ENCODE data around the gene COBL.
A peak's percentile ranks its signal among the peaks of the same experiment; 100 is the strongest.

COBL gene

DNA sequence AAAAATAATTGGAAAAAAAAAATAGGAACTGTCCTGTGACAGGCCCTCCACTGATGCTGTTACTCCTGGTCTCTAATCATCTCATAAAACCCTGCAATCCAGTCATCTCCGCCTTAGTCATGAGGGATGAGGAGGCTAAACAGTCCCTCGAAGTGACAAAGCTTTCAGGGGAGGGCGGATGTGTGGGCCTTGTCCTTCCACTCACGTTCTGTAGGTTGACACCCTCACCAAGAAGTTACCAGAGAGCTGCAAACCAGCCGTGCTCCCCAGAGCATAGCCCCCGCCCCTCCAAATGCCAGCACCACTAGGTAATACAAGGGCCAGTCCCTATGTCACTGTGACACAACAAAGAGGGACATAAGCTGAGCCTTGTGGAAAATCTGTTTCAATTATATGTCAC is 11.9 kb downstream of the COBL start:
- DNase-seq = no peak

GRCh38 chr7:51303142-51303525 is 13.5 kb downstream of the COBL start:
- DNase-seq = no peak

- DNase-seq = no peak
Measured at GRCh38 chr7:51301806-51302205, 14.8 kb downstream of the COBL start.

DNA sequence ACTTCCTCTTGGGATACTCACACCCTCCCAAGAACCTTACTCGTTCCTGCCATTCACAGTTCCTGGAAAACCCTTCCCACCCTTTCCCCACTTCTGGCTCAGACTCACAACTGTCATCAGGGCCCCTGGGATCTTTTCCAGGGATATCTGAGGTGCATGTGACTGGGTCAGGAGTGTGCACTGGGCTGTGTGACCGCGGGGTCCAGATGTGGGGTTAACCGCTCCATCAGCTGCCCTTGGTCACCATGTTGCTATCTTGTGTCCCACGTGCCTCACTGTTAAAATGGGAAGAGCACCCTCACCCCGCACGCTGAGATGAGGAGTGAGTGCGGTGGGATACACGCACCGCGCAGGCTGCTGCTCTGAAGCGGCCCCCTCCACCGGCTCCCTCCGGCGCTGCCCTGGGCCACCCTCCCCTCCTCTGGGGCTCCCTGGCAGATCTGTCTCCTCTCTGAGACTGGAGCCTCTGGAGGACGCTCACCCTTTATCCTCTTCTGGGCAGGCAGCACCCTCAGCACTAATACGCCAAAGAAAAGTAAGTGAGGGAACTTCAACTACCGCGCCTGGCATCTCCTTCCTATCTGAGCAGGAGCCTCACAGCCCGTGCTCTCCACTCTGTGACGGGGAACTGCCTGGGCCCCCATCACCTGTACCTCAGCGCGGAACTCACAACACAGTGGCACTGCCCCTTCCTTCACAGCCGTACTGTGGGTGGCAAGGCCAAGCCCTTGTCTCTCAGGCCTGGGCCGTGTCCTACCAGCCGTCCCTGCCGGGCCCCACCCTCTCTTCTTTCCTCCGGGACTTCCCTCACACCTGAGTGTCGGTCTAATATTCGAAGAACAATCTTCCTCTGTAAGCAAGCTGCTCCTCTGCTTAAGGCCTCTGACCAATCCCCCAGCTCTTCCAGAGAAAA is 15.6 kb downstream of the COBL start:
- DNase-seq = no peak

- DNase-seq = no peak
Measured at GRCh38 chr7:51299391-51300133, 17.0 kb downstream of the COBL start.

- no peak for DNase-seq
Measured at GRCh38 chr7:51298912-51299311, 17.7 kb downstream of the COBL start.

GRCh38 chr7:51297986-51298385 is 18.6 kb downstream of the COBL start:
- no peak for DNase-seq

- DNase-seq = no peak
Measured at GRCh38 chr7:51295440-51296245, 21.0 kb downstream of the COBL start.

DNA sequence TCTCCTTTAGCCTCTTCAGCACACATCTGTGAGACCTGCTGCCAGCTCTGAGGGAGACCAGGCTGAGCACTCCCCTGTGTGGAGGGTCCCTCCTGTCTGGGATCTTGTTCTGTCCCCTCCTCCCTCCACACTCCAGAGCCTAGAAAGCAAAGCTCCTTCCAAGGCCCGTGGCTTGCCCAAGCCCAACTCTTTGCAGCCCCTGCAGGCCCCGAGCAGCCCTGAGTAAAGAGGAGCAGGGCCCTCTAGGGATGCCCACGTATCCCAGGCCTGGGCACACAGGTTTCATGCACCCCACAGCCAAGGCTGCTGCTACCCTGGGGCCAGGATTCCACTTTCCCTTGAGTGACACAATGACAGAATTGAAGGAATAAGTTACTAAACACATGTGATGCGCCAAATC is 24.0 kb downstream of the COBL start:
- DNase-seq = no peak

GRCh38 chr7:51290702-51291540 is 25.7 kb downstream of the COBL start:
- DNase-seq = no peak

GRCh38 chr7:51290304-51290637 is 26.3 kb downstream of the COBL start:
- DNase-seq = no peak

DNA sequence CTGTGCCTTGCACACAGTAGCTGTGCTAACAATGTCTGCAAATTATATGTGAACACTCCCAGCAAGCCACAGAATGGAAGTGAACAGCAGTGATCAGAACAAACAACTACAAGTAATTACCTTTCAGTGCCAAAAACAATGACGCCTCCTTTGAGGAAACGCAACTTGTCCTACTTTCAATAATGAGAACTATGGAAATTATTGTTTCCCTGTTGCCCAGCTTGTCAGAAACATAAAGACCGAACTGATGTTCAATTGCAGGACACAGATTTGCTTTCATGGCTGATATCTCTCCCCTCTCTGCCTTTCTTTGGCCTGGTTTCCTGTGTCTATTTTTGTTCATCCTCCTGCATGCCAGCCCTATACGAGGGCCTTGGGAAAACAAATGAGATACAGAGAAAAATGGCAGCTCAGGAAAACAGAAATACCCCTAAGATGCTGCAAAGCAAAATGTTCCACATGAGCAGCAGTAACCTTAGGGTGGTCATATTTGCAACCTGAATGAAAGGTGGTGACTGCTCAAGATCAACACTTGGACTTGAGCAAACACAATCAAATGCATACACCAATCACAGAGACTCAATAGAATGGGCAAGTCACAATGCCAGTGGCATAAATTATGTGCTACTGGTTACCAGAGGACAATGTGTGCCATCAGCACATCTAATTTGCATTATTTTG is 26.8 kb downstream of the COBL start:
- peak; percentile 53 for DNase-seq

DNA sequence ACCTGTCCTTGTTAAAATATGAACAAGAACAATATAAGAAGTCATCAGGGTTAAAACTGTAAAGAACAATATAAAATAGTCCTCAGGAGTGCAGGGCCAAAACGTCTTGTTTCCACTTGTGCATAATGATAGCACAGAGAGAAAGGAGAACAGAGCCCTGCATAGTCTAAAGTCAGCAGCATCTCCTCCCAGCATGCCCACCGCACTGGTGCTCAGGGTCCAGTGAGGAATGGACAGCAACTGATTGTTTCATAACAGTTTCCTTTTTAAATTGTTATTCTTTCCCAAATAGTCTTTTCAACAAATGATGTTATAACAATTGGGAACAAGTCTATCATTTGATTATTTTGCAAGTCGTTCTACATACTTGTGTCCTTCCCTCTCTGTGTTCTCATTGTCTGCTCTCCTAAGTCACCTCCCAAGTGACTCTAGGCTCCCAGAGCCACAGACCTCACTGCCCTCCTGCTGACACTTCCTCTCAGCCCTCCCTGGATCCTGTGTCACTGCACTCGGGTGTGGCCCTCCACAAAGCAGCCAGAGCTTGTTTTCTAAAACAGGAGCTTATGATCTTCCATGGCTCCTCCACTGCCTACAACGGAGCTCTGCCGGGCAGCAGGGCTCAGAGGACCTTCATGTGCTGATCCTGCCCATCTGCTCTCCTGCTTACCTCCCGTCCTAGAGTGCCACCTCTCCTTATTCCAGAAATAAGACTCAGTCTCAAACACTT is 27.6 kb downstream of the COBL start:
- DNase-seq = no peak

GRCh38 chr7:51286401-51286800 is 30.2 kb downstream of the COBL start:
- DNase-seq = no peak

GRCh38 chr7:51280156-51280555 is 36.5 kb downstream of the COBL start:
- no peak for DNase-seq

- no peak for DNase-seq
Measured at GRCh38 chr7:51279391-51280023, 37.1 kb downstream of the COBL start.

DNA sequence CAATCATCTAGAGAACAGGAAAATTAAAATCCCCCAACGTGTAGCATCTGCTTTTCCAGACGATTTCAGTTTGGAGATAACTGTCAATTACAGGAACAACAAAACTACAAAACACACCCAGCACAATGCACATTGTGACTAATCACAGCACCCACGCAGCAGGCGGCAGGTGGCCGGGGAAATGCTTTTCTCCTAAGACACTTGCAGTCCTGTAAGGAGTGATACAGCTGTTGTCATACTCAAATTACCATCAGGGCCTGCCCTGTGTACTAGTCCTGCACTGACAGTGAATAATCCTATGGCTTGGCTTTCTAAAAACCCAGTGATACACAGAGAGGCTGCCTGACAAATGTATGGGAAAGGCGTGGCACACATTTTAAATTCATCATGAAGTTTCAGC is 37.8 kb downstream of the COBL start:
- DNase-seq = no peak

DNA sequence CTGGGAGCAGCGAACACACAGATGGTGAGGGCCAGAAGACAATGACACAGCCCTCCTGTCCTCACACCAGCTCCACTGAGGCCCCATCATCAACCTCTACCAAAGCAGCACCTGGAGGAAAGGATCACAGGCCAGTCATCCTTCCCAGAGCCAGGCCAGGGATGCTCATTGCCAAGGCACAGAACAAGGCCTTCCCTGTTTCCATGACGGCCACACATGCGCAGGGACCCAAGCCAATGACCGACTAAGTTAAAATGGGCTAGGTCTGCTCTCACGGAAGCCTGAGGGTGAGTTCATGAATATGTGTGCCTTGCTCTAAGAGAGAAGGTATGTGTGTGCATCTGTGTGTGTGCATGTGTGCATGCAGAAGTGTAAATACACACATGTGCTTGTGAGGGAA is 39.6 kb downstream of the COBL start:
- DNase-seq = no peak

DNA sequence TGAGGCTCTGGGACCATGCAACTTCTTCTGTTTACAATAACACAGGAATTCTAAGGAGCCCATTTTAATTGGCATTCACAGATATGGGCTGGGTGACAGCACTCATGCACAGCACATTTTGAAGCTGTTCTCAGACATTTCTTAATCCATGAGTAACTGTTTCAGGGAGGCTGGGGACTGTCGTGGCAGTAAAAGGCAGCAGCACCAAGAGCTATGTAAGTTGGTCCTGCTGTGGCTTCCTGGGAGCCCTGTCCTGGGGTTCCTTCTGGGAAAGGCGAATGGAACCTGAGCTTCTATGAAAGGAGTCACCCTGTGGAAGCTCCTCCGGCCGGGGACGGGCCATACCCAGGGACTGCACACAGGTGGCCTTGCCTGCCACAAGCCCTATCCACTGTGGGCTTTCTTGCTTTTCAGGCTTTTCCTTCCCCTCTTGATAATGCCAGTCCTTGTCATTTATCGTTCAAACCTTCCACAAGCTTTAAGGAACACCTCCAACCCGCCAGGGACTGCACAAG is 40.5 kb downstream of the COBL start:
- DNase-seq = no peak

DNA sequence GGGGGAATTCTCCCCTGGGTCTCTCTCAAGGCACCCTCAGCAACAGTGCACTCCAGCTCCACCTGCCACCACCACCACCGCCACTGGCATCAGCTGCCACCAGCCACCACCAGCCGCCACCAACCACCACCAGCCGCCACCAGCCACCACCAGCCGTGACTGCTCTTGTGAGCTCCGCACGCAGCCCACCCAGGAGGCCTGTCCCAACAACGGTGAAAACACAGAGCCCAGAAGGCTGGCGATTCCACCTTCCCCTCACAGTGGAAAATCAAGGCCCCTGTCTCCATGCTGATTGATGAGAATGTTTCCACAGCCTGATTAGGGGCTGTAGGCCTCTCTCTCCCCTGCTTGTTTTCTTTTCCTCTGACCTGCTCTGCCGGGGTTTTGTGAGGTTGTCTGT is 41.1 kb downstream of the COBL start:
- no peak for DNase-seq

- no peak for DNase-seq
Measured at GRCh38 chr7:51274955-51275354, 41.7 kb downstream of the COBL start.

All from NCI-H1436 (cell line).